H1 (cell line): ENCODE measurements around the gene TEAD1. TPM values are rescaled to one million over a fixed set of nuclear protein-coding genes. Genes with fewer than 3 reads are reported as not detected.

Source experiments
- CTCF ChIA-PET: fragments of 300-600 bp; sonication (Branson Sonifier 250); formaldehyde crosslinking; loops from one replicate; lab custom pipeline; 2021; ENCODE audit not compliant: partially characterized antibody; lab: Charles Lee
- POLR2A ChIA-PET: fragments of 300-600 bp; sonication (Branson Sonifier 250); formaldehyde crosslinking; loops from one replicate; lab custom pipeline; 2021; ENCODE audit warnings: inconsistent platforms; ENCODE audit not compliant: partially characterized antibody; lab: Charles Lee
- DNase-seq, 2 experiments: peaks; one replicate each; pipeline versions ENCODE4 v3.0.0 to v3.0.0-alpha.2; 2010 to 2022; ENCODE audit warnings: low spot score in 2 of 2, low read depth in 1 of 2, mixed read lengths in 1 of 2
- FAIRE-seq: peaks from 2 replicates; lab custom pipeline; 2011; peaks lifted over from hg19 to GRCh38; lab: Jason Lieb, UNC
- H2AFZ ChIP-seq: 2 replicates; pipeline ENCODE4 v1.8.1; 2012; ENCODE audit warnings: low read length, inconsistent platforms
- H2AK5ac ChIP-seq: 2 replicates; pipeline ENCODE4 v1.6.1; 2013; ENCODE audit warnings: low read depth, low read length
- H2BK120ac ChIP-seq: replicated peaks from 2 replicates; pipeline ENCODE3; 2013; ENCODE audit warnings: low read depth, low read length, inconsistent platforms
- H2BK12ac ChIP-seq: 2 replicates; pipeline ENCODE4 v1.6.1; 2013; ENCODE audit warnings: low read depth, low read length
- H2BK15ac ChIP-seq: 2 replicates; pipeline ENCODE4 v1.6.1; 2013; ENCODE audit warnings: low read length
- H2BK20ac ChIP-seq: 2 replicates; pipeline ENCODE4 v1.6.1; 2013; ENCODE audit warnings: low read length
- H2BK5ac ChIP-seq: 2 replicates; pipeline ENCODE4 v1.6.1; 2013; ENCODE audit warnings: low read depth, low read length
- H3K14ac ChIP-seq: 2 replicates; pipeline ENCODE4 v1.6.1; 2013; ENCODE audit warnings: inconsistent platforms; ENCODE audit not compliant: insufficient read length
- H3K18ac ChIP-seq: 2 replicates; pipeline ENCODE4 v1.6.1; 2013; ENCODE audit warnings: low read length; ENCODE audit errors: extremely low read depth
- H3K23ac ChIP-seq: 2 replicates; pipeline ENCODE4 v1.6.1; 2013; ENCODE audit warnings: inconsistent platforms; ENCODE audit not compliant: insufficient read length
- H3K23me2 ChIP-seq: 2 replicates; pipeline ENCODE4 v1.6.1; 2013; ENCODE audit warnings: low read depth, low read length
- H3K27ac ChIP-seq: 2 replicates; pipeline ENCODE4 v1.6.1; 2011; ENCODE audit warnings: low read depth, low read length, inconsistent platforms
- H3K27me3 ChIP-seq, 4 experiments: replicated peaks in 1 of 4; 1 replicate in 1 of 4; 2 replicates in 3 of 4; pipeline versions ENCODE4 v1.6.1 to v1.8.1; 2011 to 2013; ENCODE audit warnings: low read length in 3 of 4, mild to moderate bottlenecking in 3 of 4, inconsistent platforms in 2 of 4, mixed read lengths in 2 of 4, moderate library complexity in 1 of 4; ENCODE audit not compliant: control insufficient read depth in 3 of 4, insufficient read depth in 3 of 4; ENCODE audit errors: extremely low read depth in 1 of 4
- H3K36me3 ChIP-seq, 4 experiments: 2 replicates each; pipeline versions ENCODE4 v1.6.1 to v1.8.1; 2011 to 2013; ENCODE audit warnings: mild to moderate bottlenecking in 4 of 4, low read length in 3 of 4, moderate library complexity in 2 of 4, control low read depth in 1 of 4, inconsistent platforms in 1 of 4; ENCODE audit not compliant: insufficient read depth in 4 of 4, control insufficient read depth in 2 of 4
- H3K4ac ChIP-seq: replicated peaks from 2 replicates; pipeline ENCODE3; 2013; ENCODE audit warnings: low read length, low read depth, mixed read lengths, inconsistent platforms; ENCODE audit not compliant: insufficient read length
- H3K4me1 ChIP-seq, 4 experiments: replicated peaks in 1 of 4; 1 replicate in 1 of 4; 2 replicates in 3 of 4; pipeline versions ENCODE4 v1.6.1 to v1.8.1; 2011 to 2013; ENCODE audit warnings: low read length in 3 of 4, inconsistent platforms in 2 of 4, mixed read lengths in 1 of 4; ENCODE audit not compliant: insufficient read depth in 4 of 4, control insufficient read depth in 3 of 4
- H3K4me2 ChIP-seq, 2 experiments: 2 replicates each; pipeline versions ENCODE4 v1.6.1 to v1.8.1; 2011 to 2013; ENCODE audit warnings: low read depth in 2 of 2, low read length in 2 of 2, control low read depth in 1 of 2, inconsistent platforms in 1 of 2, mild to moderate bottlenecking in 1 of 2; ENCODE audit not compliant: insufficient read depth in 1 of 2
- H3K4me3 ChIP-seq, 4 experiments: fragments of 200-600, 300-600 bp in 1 of 4; sonication (generic), shearing (Covaris generic), sonication (Bioruptor Twin) in 1 of 4; 2 replicates each; pipeline versions ENCODE4 v1.5.1 to v1.8.1; 2011 to 2016; ENCODE audit warnings: low read length in 4 of 4, low read depth in 3 of 4, control low read depth in 2 of 4, inconsistent platforms in 2 of 4, mild to moderate bottlenecking in 2 of 4, mixed read lengths in 1 of 4, moderate library complexity in 1 of 4; ENCODE audit not compliant: insufficient read depth in 2 of 4; ENCODE audit errors: extremely low read depth in 1 of 4
- H3K56ac ChIP-seq: replicated peaks from 2 replicates; pipeline ENCODE3; 2013; ENCODE audit warnings: low read depth, mild to moderate bottlenecking, mixed read lengths, low read length, inconsistent platforms; ENCODE audit not compliant: insufficient read length
- H3K79me1 ChIP-seq: 2 replicates; pipeline ENCODE4 v1.6.1; 2013; ENCODE audit warnings: low read depth, low read length, control low read depth
- H3K79me2 ChIP-seq, 2 experiments: 2 replicates each; pipeline versions ENCODE4 v1.6.1 to v1.8.1; 2012 to 2013; ENCODE audit warnings: low read length in 2 of 2, mild to moderate bottlenecking in 2 of 2, inconsistent platforms in 1 of 2; ENCODE audit not compliant: insufficient read depth in 2 of 2, control insufficient read depth in 1 of 2
- H3K9ac ChIP-seq, 4 experiments: replicated peaks in 1 of 4; 1 replicate in 1 of 4; 2 replicates in 3 of 4; pipeline versions ENCODE4 v1.6.1 to v1.8.1; 2011 to 2013; ENCODE audit warnings: low read depth in 3 of 4, low read length in 3 of 4, control low read depth in 2 of 4, mild to moderate bottlenecking in 2 of 4, moderate library complexity in 2 of 4, inconsistent platforms in 1 of 4; ENCODE audit errors: extremely low read depth in 1 of 4
- H3K9me3 ChIP-seq, 2 experiments: 2 replicates each; pipeline versions ENCODE4 v1.6.1 to v1.8.1; 2012 to 2013; ENCODE audit warnings: mild to moderate bottlenecking in 2 of 2, moderate library complexity in 2 of 2, control low read depth in 1 of 2, inconsistent platforms in 1 of 2, low read depth in 1 of 2, low read length in 1 of 2, mixed read lengths in 1 of 2; ENCODE audit not compliant: insufficient read depth in 2 of 2
- H4K20me1 ChIP-seq, 2 experiments: replicated peaks in 1 of 2; 2 replicates each; pipeline versions ENCODE3 to v1.8.1; 2011 to 2013; ENCODE audit warnings: inconsistent platforms in 2 of 2, low read length in 2 of 2, mild to moderate bottlenecking in 1 of 2; ENCODE audit not compliant: insufficient read depth in 2 of 2, control insufficient read depth in 1 of 2
- H4K5ac ChIP-seq: 2 replicates; pipeline ENCODE4 v1.6.1; 2013; ENCODE audit warnings: low read length, low read depth, mixed read lengths, inconsistent platforms; ENCODE audit not compliant: insufficient read length
- H4K8ac ChIP-seq: 2 replicates; pipeline ENCODE4 v1.8.0; 2013; ENCODE audit warnings: mild to moderate bottlenecking, moderate library complexity, low read length, inconsistent platforms; ENCODE audit not compliant: insufficient read depth; ENCODE audit errors: extremely low read depth
- H4K91ac ChIP-seq: replicated peaks from 2 replicates; pipeline ENCODE3; 2013; ENCODE audit warnings: low read length, mixed read lengths, inconsistent platforms; ENCODE audit not compliant: insufficient read length
- CHD1 ChIP-seq: IDR thresholded peaks from 2 replicates; pipeline ENCODE4 v1.6.1; 2012; ENCODE audit warnings: low read depth, low read length, improper control_type of control experiment
- KDM5A ChIP-seq: fragments of 200-600 bp; IDR thresholded peaks from 2 replicates; pipeline ENCODE4 v1.7.1; 2012; ENCODE audit warnings: mild to moderate bottlenecking, low read length, inconsistent platforms, mixed read lengths
- NANOG ChIP-seq: IDR thresholded peaks from 2 replicates; pipeline ENCODE4 v1.6.1; 2011; ENCODE audit warnings: low read length, low read depth, mild to moderate bottlenecking, inconsistent platforms; ENCODE audit not compliant: insufficient read depth, poor library complexity, severe bottlenecking
- POLR2A ChIP-seq, 2 experiments: IDR thresholded peaks; 1 replicate in 1 of 2; 2 replicates in 1 of 2; pipeline ENCODE4 v1.6.1; 2011; ENCODE audit warnings: low read depth in 2 of 2, low read length in 2 of 2, mild to moderate bottlenecking in 2 of 2; ENCODE audit errors: control extremely low read depth in 1 of 2
- SIX5 ChIP-seq: IDR thresholded peaks from 2 replicates; pipeline ENCODE4 v1.6.1; 2011; ENCODE audit warnings: mild to moderate bottlenecking, low read depth, low read length
- SP1 ChIP-seq: IDR thresholded peaks from 2 replicates; pipeline ENCODE4 v1.6.1; 2011; ENCODE audit warnings: low read depth, low read length
- SUZ12 ChIP-seq: fragments of 200-600 bp; sonication (generic); IDR thresholded peaks from 2 replicates; pipeline ENCODE4 v1.6.1; 2012; ENCODE audit warnings: mild to moderate bottlenecking, inconsistent platforms, low read length, moderate library complexity, mixed read lengths
- TBP ChIP-seq: IDR thresholded peaks from 2 replicates; pipeline ENCODE4 v1.6.1; 2011; ENCODE audit warnings: low read depth, low read length, improper control_type of control experiment
- USF2 ChIP-seq: IDR thresholded peaks from 2 replicates; pipeline ENCODE4 v1.6.1; 2011; ENCODE audit warnings: low read length, improper control_type of control experiment
- ZNF274 ChIP-seq: IDR thresholded peaks from 2 replicates; pipeline ENCODE4 v1.7.0; 2012; ENCODE audit warnings: low read length, borderline replicate concordance; ENCODE audit errors: extremely low read depth
- WGBS, 2 experiments: shearing (Covaris generic) in 1 of 2; methylation state at CpG; one replicate each; pipeline versions ENCODE4 v1.1.6 to v1.1.7; 2013 to 2015; ENCODE audit warnings: low lambda C conversion rate in 2 of 2, mixed read lengths in 2 of 2, inconsistent platforms in 1 of 2, low coverage in 1 of 2, missing lambda C conversion rate in 1 of 2; ENCODE audit not compliant: insufficient replicate concordance in 2 of 2, insufficient coverage in 1 of 2, insufficient read length in 1 of 2; ENCODE audit errors: extremely low coverage in 1 of 2, missing lambda C conversion rate in 1 of 2; 5-methylcytosine and 5-hydroxymethylcytosine counted together
- polyA plus RNA-seq, 7 experiments: library from polyadenylated mRNA; depleted of rRNA in 3 of 7; stranded (reverse) in 5 of 7; unstranded in 2 of 7; fragments of >200 nt in 5 of 7; fragments of 200-250 nt in 2 of 7; gene quantifications; 1 replicate in 5 of 7; 2 replicates in 1 of 7; 4 replicates in 1 of 7; pipeline versions ENCODE4 v1.2.1 to v1.2.3, GENCODE V29; 2011 to 2013; ENCODE audit warnings: missing spikeins in 2 of 7, mixed read lengths in 2 of 7
- total RNA-seq: library from RNA; stranded (reverse); fragmentation: NEBNext Ultra II Directional; extraction: Animal tissue kit (Norgen Biotek cat#: 25700); gene quantifications from 2 replicates; pipeline ENCODE4 v1.2.1, GENCODE V29; 2021
- TF ChIP-seq, protein P1 (sequence below), 3 experiments: IDR thresholded peaks; 1 replicate in 2 of 3; 2 replicates in 1 of 3; pipeline versions ENCODE4 v1.5.1 to v1.6.1; 2011; ENCODE audit warnings: low read length in 3 of 3, mild to moderate bottlenecking in 3 of 3, inconsistent platforms in 2 of 3, low read depth in 1 of 3, moderate library complexity in 1 of 3; ENCODE audit not compliant: insufficient read depth in 1 of 3; ENCODE audit errors: control extremely low read depth in 1 of 3

Gene TEAD1
- total and polyA plus RNA-seq, 2 of the 8 experiments (the other 6 are each of a cell fraction or from before 2014, with no cell fraction given): 15.6 to 67.4 TPM

DNA sequence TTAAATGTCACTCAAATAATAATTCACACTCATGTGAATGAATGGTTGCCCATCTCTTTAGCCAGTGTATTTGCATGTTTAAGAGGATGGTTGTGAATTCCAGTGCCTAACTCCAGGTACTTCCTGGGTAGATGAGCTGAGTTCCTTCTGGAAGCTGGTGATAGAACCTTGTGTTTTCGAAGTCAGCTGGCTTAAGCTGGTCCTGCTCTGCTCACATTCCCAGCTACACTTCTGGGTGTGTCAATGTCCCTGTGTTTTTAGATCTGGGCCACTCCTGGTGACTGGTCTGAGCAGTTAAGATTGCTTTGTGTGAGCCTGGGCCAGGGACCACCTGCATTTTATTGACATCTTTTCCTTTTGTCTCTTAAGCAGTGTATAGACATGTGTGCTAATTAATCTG is 10.6 kb downstream of the TEAD1 start:
- CTCF ChIA-PET: interaction anchor here (0.6 to 1.4 kb wide), 4 partner anchors 10 to 326 kb away, joined by 3 to 5 read pairs (median 3); no protein-coding TSS in a partner anchor
- H3K9ac ChIP-seq: no peak overlapping the region; a peak in 1 of 7 replicates
- no peaks in the 10 kb centered on the region for H3K36me3 ChIP-seq
- no peak overlapping the region for H4K8ac ChIP-seq
- H3K27me3 ChIP-seq: peaks cover 0 to 12% (median 10%) of the 10 kb centered on the region in 4 experiments; a peak in 5 of 7 replicates
- peak overlapping the region; percentile 43 to 52 for H3K4me2 ChIP-seq
- H3K4me3 ChIP-seq: no peak overlapping the region
- no peak overlapping the region for H3K56ac ChIP-seq
- H2BK20ac ChIP-seq: no peak overlapping the region
- H2AK5ac ChIP-seq: no peak overlapping the region; the same call in 1 of the 2 replicates
- H3K4me1 ChIP-seq: peaks cover 28 to 63% (median 52%) of the 10 kb centered on the region in 4 experiments
- no peak overlapping the region for H2BK15ac ChIP-seq
- H3K27ac ChIP-seq: no peak overlapping the region
- no peaks in the 10 kb centered on the region for H3K9me3 ChIP-seq
- H2BK120ac ChIP-seq: no peak overlapping the region
- FAIRE-seq (no peak), DNase-seq (no peak)
- no peak overlapping the region for H3K23ac ChIP-seq
- no peak overlapping the region for H2AFZ ChIP-seq
- no peak overlapping the region for H3K18ac ChIP-seq
- H3K4ac ChIP-seq: no peak overlapping the region
- H2BK12ac ChIP-seq: no peak overlapping the region
- H2BK5ac ChIP-seq: no peak overlapping the region
- H3K79me1 ChIP-seq: peaks cover 16% of the 10 kb centered on the region
- no peak overlapping the region for H4K5ac ChIP-seq
- H4K20me1 ChIP-seq: peaks cover 54 to 67% of the 10 kb centered on the region in 2 experiments
- WGBS, 2 experiments: 80% methylated on average over 1 of the region's 1 CpG; no CpG with 5 or more reads in 1 of the 2 experiments
- H3K14ac ChIP-seq: no peak overlapping the region
- POLR2A ChIA-PET: interaction anchor here (1.0 to 1.3 kb wide), 3 partner anchors 11 to 180 kb away, joined by 3 to 4 read pairs (median 3); no protein-coding TSS in a partner anchor
- peaks cover 16 to 87% of the 10 kb centered on the region in 2 experiments for H3K79me2 ChIP-seq
- no peak overlapping the region for H4K91ac ChIP-seq
- peaks cover 4% of the 10 kb centered on the region for H3K23me2 ChIP-seq
- TF ChIP-seq TBP (no peak), SP1 (no peak), KDM5A (no peak), SUZ12 (no peak), POLR2A (IDR thresholded peaks at IDR 0.05; ENCODE audit: control extremely low read depth in 1 of 2, low read depth in 2 of 2, low read length in 2 of 2) (no peak), NANOG (no peak), ZNF274 (no peak), CHD1 (no peak), SIX5 (no peak), USF2 (no peak)
- TF ChIP-seq, protein P1, sequence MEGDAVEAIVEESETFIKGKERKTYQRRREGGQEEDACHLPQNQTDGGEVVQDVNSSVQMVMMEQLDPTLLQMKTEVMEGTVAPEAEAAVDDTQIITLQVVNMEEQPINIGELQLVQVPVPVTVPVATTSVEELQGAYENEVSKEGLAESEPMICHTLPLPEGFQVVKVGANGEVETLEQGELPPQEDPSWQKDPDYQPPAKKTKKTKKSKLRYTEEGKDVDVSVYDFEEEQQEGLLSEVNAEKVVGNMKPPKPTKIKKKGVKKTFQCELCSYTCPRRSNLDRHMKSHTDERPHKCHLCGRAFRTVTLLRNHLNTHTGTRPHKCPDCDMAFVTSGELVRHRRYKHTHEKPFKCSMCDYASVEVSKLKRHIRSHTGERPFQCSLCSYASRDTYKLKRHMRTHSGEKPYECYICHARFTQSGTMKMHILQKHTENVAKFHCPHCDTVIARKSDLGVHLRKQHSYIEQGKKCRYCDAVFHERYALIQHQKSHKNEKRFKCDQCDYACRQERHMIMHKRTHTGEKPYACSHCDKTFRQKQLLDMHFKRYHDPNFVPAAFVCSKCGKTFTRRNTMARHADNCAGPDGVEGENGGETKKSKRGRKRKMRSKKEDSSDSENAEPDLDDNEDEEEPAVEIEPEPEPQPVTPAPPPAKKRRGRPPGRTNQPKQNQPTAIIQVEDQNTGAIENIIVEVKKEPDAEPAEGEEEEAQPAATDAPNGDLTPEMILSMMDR (IDR thresholded peaks at IDR 0.05; ENCODE audit: control extremely low read depth in 1 of 3, insufficient read depth in 1 of 3, low read depth in 1 of 3, low read length in 3 of 3): no peak
